Calu3 (cell line): Measurements from ENCODE around the gene ERVW-1. TPM values are rescaled to one million over a fixed set of nuclear protein-coding genes. Genes with fewer than 3 reads are reported as not detected.
A peak's percentile ranks its signal among the peaks of the same experiment; 100 is the strongest.
"Not testable (repeated sequence)": the region's sequence is repeated elsewhere in the genome, so short reads cannot be mapped to it uniquely, and the experiment has no call there.

Source experiments
- Bru-seq: library from RNA; stranded (reverse); fragments of 400-500 nt; gene quantifications from one replicate; lab custom pipeline; 2021; lab: Mats Ljungman, UMichigan
- BruChase-seq, 2 experiments: library from RNA; stranded (reverse); fragments of 400-500 nt; gene quantifications; one replicate each; lab custom pipeline; 2021; lab: Mats Ljungman, UMichigan
- BruUV-seq: library from RNA; stranded (reverse); fragments of 400-500 nt; replicated peaks from 2 replicates; lab custom pipeline; 2021; lab: Mats Ljungman, UMichigan
- CTCF ChIA-PET: fragments of 300-600 bp; sonication (Branson Sonifier 250); formaldehyde crosslinking; loops from one replicate; lab custom pipeline; 2022; ENCODE audit warnings: antibody characterized with exemption; lab: Charles Lee
- DNase-seq: peaks from one replicate; pipeline ENCODE4 v3.0.0; 2022
- H3K27ac Mint-ChIP-seq: one replicate; pipeline ENCODE4 v1.8.0; 2022; ENCODE audit warnings: mixed read lengths; ENCODE audit not compliant: unreplicated experiment
- H3K27me3 Mint-ChIP-seq: one replicate; pipeline ENCODE4 v1.8.0; 2022; ENCODE audit warnings: mixed read lengths; ENCODE audit not compliant: unreplicated experiment
- H3K36me3 Mint-ChIP-seq: one replicate; pipeline ENCODE4 v1.8.0; 2022; ENCODE audit warnings: mild to moderate bottlenecking, moderate library complexity, mixed read lengths; ENCODE audit not compliant: insufficient read depth, unreplicated experiment
- H3K4me1 Mint-ChIP-seq: one replicate; pipeline ENCODE4 v1.8.0; 2022; ENCODE audit warnings: mild to moderate bottlenecking, low read depth, mixed read lengths; ENCODE audit not compliant: unreplicated experiment
- H3K4me3 Mint-ChIP-seq: one replicate; pipeline ENCODE4 v1.8.0; 2022; ENCODE audit warnings: mild to moderate bottlenecking, low read depth, moderate library complexity, mixed read lengths; ENCODE audit not compliant: unreplicated experiment
- H3K9me3 Mint-ChIP-seq: one replicate; pipeline ENCODE4 v1.8.0; 2022; ENCODE audit warnings: low read depth, mixed read lengths; ENCODE audit not compliant: unreplicated experiment
- CTCF ChIP-seq: fragments of 200-600 bp; IDR thresholded peaks from one replicate; pipeline ENCODE4 v1.8.0; 2022; ENCODE audit warnings: antibody characterized with exemption; ENCODE audit not compliant: unreplicated experiment
- intact Hi-C: fragments of 100-400 bp; cut with micrococcal nuclease; formaldehyde crosslinking; loops from one replicate; pipeline ENCODE4 v1.10.0; 2022; ENCODE audit not compliant: unreplicated experiment
- long read RNA-seq: library from polyadenylated mRNA; stranded (forward); transcript quantifications from one replicate; pipeline ENCODE4 v2.0.0, GENCODE V29; 2022
- total RNA-seq: library from RNA; stranded (reverse); gene quantifications from 2 replicates; pipeline ENCODE4 v1.2.3, GENCODE V29; 2022

ERVW-1 gene
- total RNA-seq: not detected in 2 replicates
- percentile 11 among the genes with signal in this experiment for Bru-seq, nascent RNA
- percentile 7 among the genes with signal in this experiment for BruChase-seq, experiment 1, labeled RNA remaining after a 6-hour chase
- BruChase-seq, experiment 2, labeled RNA remaining after a 2-hour chase: percentile 14 among the genes with signal in this experiment
- long read RNA-seq: 0 reads

GRCh38 chr7:92477681-92478080 lies at the start of gene ERVW-1:
TSS of gene ERVW-1 (minus strand) at chr7:92477946. CDS start at chr7:92470381, 7,565 bp downstream.
- CTCF ChIA-PET, BruUV-seq, H3K9me3 Mint-ChIP-seq, H3K4me3 Mint-ChIP-seq, H3K27me3 Mint-ChIP-seq, H3K27ac Mint-ChIP-seq, intact Hi-C loops, H3K36me3 Mint-ChIP-seq, H3K4me1 Mint-ChIP-seq, DNase-seq: not testable (repeated sequence)

GRCh38 chr7:92523110-92523509 lies 45.4 kb upstream of the ERVW-1 start:
- CTCF ChIA-PET: no interaction called here
- no peak for DNase-seq
- no peaks in the 10 kb centered on the region for H3K9me3 Mint-ChIP-seq
- peaks cover 9% of the 10 kb centered on the region for H3K36me3 Mint-ChIP-seq
- no peak for TF ChIP-seq CTCF
- BruUV-seq: no TSS peak
- intact Hi-C loops: loop anchor here (10.0 kb wide), 2 partner anchors 312 to 532 kb away; partner anchors contain the start of gene CDK6
- H3K27me3 Mint-ChIP-seq: no peaks in the 10 kb centered on the region
- H3K4me3 Mint-ChIP-seq: no peak overlapping the region
- H3K4me1 Mint-ChIP-seq: peaks cover 14% of the 10 kb centered on the region
- no peak overlapping the region for H3K27ac Mint-ChIP-seq

- Mint-ChIP-seq H3K9me3 (no peaks in the 10 kb centered on the region), H3K27ac (no peak overlapping the region), H3K36me3 (no peaks in the 10 kb centered on the region), H3K4me3 (no peak overlapping the region), H3K4me1 (no peaks in the 10 kb centered on the region), H3K27me3 (no peaks in the 10 kb centered on the region)
- no TSS peak for BruUV-seq
- CTCF ChIA-PET: no interaction called here
- no peak for DNase-seq
- intact Hi-C loops: loop anchor here (10.0 kb wide), 2 partner anchors 315 to 535 kb away; partner anchors contain the start of gene CDK6
- no peak for TF ChIP-seq CTCF
These were observed 42.3 kb upstream of the ERVW-1 start for GRCh38 chr7:92520024-92520423.

GRCh38 chr7:92517631-92518030 lies 39.9 kb upstream of the ERVW-1 start:
- H3K9me3 Mint-ChIP-seq: no peaks in the 10 kb centered on the region
- CTCF ChIA-PET: no interaction called here
- TF ChIP-seq CTCF: no peak
- H3K36me3 Mint-ChIP-seq: no peaks in the 10 kb centered on the region
- H3K4me1 Mint-ChIP-seq: no peaks in the 10 kb centered on the region
- H3K27me3 Mint-ChIP-seq: no peaks in the 10 kb centered on the region
- no peak for DNase-seq
- no peak overlapping the region for H3K27ac Mint-ChIP-seq
- no peak overlapping the region for H3K4me3 Mint-ChIP-seq
- intact Hi-C loops: no loop called here
- no TSS peak for BruUV-seq
